Stomach (tissue), 9 donors: Measurements from ENCODE around the gene RASSF3. TPM values are rescaled to one million over a fixed set of nuclear protein-coding genes. Genes with fewer than 3 reads are reported as not detected.

ENCODE experiments used
- DNase-seq, 2 donors: peaks; one replicate each; pipeline versions ENCODE4 v3.0.0 to v3.0.0-alpha.2; 2013 to 2019
- H3K27ac ChIP-seq, 5 donors: fragments of 200-600 bp in 4 of 5; sonication (generic) in 4 of 5; one replicate each; pipeline ENCODE4 v1.5.1; 2013 to 2019; ENCODE audit warnings: mild to moderate bottlenecking in 1 of 5, moderate library complexity in 1 of 5
- H3K27me3 ChIP-seq, 3 donors: fragments of 200-600 bp; sonication (generic); one replicate each; pipeline ENCODE4 v1.5.1; 2017 to 2019; ENCODE audit warnings: mixed run types in 1 of 3
- H3K36me3 ChIP-seq, 4 donors: fragments of 200-600 bp; sonication (generic); 1 replicate in 3 of 4; 2 replicates in 1 of 4; pipeline ENCODE4 v1.5.1; 2016 to 2019
- H3K4me1 ChIP-seq, 4 donors: fragments of 200-600 bp; sonication (generic); one replicate each; pipeline ENCODE4 v1.5.1; 2016 to 2019
- H3K4me3 ChIP-seq, 4 donors: fragments of 200-600 bp; sonication (generic) in 3 of 4; one replicate each; pipeline ENCODE4 v1.5.1; 2016 to 2019; ENCODE audit warnings: mild to moderate bottlenecking in 1 of 4
- H3K9me3 ChIP-seq, 4 donors: fragments of 200-600 bp; sonication (generic); one replicate each; pipeline ENCODE4 v1.5.1; 2016 to 2019
- EP300 ChIP-seq: sonication (generic); formaldehyde crosslinking; IDR thresholded peaks from one replicate; pipeline ENCODE4 v1.6.1; 2017; ENCODE audit warnings: antibody characterized with exemption
- POLR2A ChIP-seq, 4 donors: fragments of 450-650 bp; IDR thresholded peaks; one replicate each; pipeline ENCODE4 v1.6.1; 2016; ENCODE audit warnings: antibody characterized with exemption in 4 of 4, control low read depth in 2 of 4, mild to moderate bottlenecking in 1 of 4, moderate library complexity in 1 of 4
- POLR2AphosphoS5 ChIP-seq, 3 donors: sonication (generic); formaldehyde crosslinking; IDR thresholded peaks; one replicate each; pipeline ENCODE4 v1.6.1; 2016; ENCODE audit warnings: antibody characterized with exemption in 3 of 3
- WGBS, 5 donors: extraction: QIAGEN DNeasy Blood & Tissue Kit in 3 of 5; methylation state at CpG; one replicate each; pipeline versions ENCODE4 v1.1.5 to v1.1.7; 2013 to 2018; 5-methylcytosine and 5-hydroxymethylcytosine counted together
- intact Hi-C: fragments of 100-400 bp; cut with DNase I; formaldehyde crosslinking; loops from one replicate; pipeline ENCODE4 v1.15.1; 2023; ENCODE audit warnings: low total_unique reads
- polyA plus RNA-seq, 3 donors: library from polyadenylated mRNA; stranded (reverse); fragments of 200-250 nt; gene quantifications; one replicate each; pipeline ENCODE4 v1.2.3, GENCODE V29; 2013
- total RNA-seq, 5 donors: library from RNA; depleted of rRNA; stranded (reverse); fragments of >200 nt; gene quantifications; one replicate each; pipeline versions ENCODE4 v1.1.0 to v1.2.3, GENCODE V29; 2014 to 2016
- TF ChIP-seq, protein P1 (sequence below), 7 experiments: fragments of 450-650 bp in 4 of 7; fragments of 200-600 bp in 3 of 7; sonication (generic) in 3 of 7; IDR thresholded peaks; one replicate each; pipeline ENCODE4 v1.5.1; 2016 to 2019; ENCODE audit warnings: antibody characterized with exemption in 7 of 7, control low read depth in 2 of 7, mild to moderate bottlenecking in 1 of 7
- donor health status: healthy with polysubstance abuse.
- donor health status: Bipolar disorder and iron deficiency.
- donor health status: healthy.

RASSF3 gene
- total and polyA plus RNA-seq, 8 donors = 29.3 to 109 (median 54.8) TPM

DNA sequence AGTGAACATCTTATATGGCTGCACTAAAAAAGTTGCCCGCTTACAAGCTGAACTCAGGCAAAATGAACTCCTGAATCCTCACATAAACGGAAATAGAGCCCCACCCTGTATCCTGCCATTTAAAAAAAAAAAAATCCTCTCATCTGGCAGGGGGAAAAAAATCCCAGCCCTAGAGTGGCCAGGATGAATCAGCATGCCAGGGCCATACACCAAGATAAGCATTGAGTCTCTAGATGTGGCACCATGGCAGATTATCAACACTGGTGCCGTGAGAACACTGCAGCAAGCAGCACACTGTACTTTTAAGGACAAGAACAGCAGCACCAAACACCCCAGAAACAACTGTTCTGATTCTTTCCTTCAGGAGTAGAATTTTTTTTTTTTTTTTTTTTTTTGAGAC, 65.5 kb downstream of the RASSF3 start:
- intact Hi-C loops = loop anchor here (10.0 kb wide), 1 partner anchor 61 kb away; the partner anchor contains the start of gene RASSF3
- no peak overlapping the region for H3K4me3 ChIP-seq
- peak overlapping the region; percentile 70 to 91 (median 86) for H3K27ac ChIP-seq
- no peaks in the 10 kb centered on the region for H3K9me3 ChIP-seq
- WGBS, 5 donors = 32 to 43% (median 39%) methylated on average over 3 of the region's 3 CpGs
- DNase-seq = peak; percentile 63 to 73
- peaks cover 64 to 100% (median 87%) of the 10 kb centered on the region in 4 donors for H3K4me1 ChIP-seq
- H3K36me3 ChIP-seq = no peaks in the 10 kb centered on the region
- no peaks in the 10 kb centered on the region for H3K27me3 ChIP-seq
- no peak for TF ChIP-seq POLR2A (IDR thresholded peaks at IDR 0.05)
- peak; percentile 75 to 81 (median 77) for TF ChIP-seq POLR2AphosphoS5 (IDR thresholded peaks at IDR 0.05)
- TF ChIP-seq EP300 = peak; percentile 27
- TF ChIP-seq, protein P1, sequence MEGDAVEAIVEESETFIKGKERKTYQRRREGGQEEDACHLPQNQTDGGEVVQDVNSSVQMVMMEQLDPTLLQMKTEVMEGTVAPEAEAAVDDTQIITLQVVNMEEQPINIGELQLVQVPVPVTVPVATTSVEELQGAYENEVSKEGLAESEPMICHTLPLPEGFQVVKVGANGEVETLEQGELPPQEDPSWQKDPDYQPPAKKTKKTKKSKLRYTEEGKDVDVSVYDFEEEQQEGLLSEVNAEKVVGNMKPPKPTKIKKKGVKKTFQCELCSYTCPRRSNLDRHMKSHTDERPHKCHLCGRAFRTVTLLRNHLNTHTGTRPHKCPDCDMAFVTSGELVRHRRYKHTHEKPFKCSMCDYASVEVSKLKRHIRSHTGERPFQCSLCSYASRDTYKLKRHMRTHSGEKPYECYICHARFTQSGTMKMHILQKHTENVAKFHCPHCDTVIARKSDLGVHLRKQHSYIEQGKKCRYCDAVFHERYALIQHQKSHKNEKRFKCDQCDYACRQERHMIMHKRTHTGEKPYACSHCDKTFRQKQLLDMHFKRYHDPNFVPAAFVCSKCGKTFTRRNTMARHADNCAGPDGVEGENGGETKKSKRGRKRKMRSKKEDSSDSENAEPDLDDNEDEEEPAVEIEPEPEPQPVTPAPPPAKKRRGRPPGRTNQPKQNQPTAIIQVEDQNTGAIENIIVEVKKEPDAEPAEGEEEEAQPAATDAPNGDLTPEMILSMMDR (IDR thresholded peaks at IDR 0.05) = no peak

DNA sequence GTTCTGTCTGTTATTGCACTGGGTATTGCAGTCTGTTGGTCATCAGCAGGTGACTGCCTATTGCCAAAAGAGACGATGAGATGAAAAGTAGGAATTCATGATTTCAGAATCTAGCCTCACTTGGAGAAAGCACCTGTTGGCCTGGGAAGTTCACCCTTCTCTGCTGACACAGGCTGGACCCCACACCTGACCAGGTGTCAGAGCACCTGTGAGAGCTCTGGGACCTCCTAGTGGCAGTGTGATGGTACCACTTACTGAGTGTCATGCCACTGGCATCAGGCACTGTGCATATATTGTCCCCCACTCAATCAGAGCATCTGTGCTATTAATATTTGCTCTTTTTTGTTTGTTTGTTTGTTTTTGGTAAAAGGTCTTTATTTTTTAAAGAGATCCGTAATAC, 68.0 kb downstream of the RASSF3 start:
- 49 to 73% (median 64%) methylated on average over 2 of the region's 2 CpGs for WGBS, 5 donors
- no peaks in the 10 kb centered on the region for H3K36me3 ChIP-seq
- H3K4me3 ChIP-seq = no peak overlapping the region
- H3K27ac ChIP-seq = peak overlapping the region in 4 of 5 donors; percentile 82 to 91 (median 88)
- peaks cover 48 to 100% (median 85%) of the 10 kb centered on the region in 4 donors for H3K4me1 ChIP-seq
- peak in 1 of 2 donors; percentile 50 for DNase-seq
- no peaks in the 10 kb centered on the region for H3K27me3 ChIP-seq
- no peaks in the 10 kb centered on the region for H3K9me3 ChIP-seq
- intact Hi-C loops = loop anchor here (10.0 kb wide), 1 partner anchor 63 kb away; the partner anchor contains the start of gene RASSF3
- no peak for TF ChIP-seq POLR2AphosphoS5 (IDR thresholded peaks at IDR 0.05)
- TF ChIP-seq POLR2A (IDR thresholded peaks at IDR 0.05) = no peak
- TF ChIP-seq, protein P1 (IDR thresholded peaks at IDR 0.05) = no peak
- TF ChIP-seq EP300 = no peak

DNA sequence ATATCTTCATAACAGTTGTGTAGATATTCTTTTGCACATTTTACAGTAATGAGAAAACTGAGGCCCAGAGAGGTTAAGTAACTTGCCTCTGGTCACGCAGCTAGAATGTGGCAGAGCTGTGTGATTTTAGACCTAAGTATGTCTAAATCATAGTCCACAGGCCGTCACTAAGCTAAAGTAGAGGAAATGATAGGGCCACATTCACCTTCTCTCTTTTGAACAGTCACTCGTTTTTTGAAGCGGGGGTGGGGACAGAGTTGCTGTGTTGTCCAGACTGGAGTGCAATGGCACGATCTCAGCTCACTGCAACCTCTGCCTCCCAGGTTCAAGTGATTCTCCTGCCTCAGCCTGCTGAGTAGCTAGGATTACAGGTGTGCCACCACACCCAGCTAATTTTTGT, 68.5 kb downstream of the RASSF3 start:
- no peaks in the 10 kb centered on the region for H3K36me3 ChIP-seq
- H3K4me3 ChIP-seq = no peak overlapping the region
- no peaks in the 10 kb centered on the region for H3K9me3 ChIP-seq
- peak overlapping the region; percentile 43 to 91 (median 86) for H3K27ac ChIP-seq
- no peaks in the 10 kb centered on the region for H3K27me3 ChIP-seq
- DNase-seq = no peak
- peaks cover 46 to 100% (median 85%) of the 10 kb centered on the region in 4 donors for H3K4me1 ChIP-seq
- 73 to 85% (median 79%) methylated on average over 5 of the region's 5 CpGs for WGBS, 5 donors
- TF ChIP-seq EP300 = no peak
- intact Hi-C loops = loop anchor here (10.0 kb wide), 1 partner anchor 64 kb away; the partner anchor contains the start of gene RASSF3

DNA sequence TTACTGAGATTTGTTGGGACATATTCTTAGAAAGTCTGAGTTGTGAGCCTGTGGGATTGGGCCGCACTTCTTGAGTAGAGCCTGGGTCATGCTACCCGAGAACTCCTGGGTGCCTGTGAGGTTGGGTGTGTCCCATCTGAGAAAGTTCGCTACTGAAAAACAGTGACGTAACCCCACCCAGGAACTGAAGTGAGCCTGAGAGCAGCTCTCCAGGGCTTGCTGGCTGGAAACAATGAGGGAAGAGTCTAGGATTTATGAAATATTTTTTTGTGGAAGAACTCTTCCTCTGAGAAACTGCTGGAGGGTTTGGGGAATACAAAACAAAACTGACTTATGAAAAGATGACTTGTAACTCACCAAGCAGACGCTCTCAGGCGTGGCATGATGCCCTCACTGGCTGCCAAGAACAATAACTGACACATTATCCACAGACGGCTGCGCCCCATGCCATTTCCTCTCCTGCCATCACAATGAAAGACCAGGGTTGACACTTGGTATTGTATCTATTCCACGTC, 69.2 kb downstream of the RASSF3 start:
- Histone ChIP-seq H3K27ac (peak overlapping the region; percentile 81 to 91 (median 86)), H3K27me3 (no peaks in the 10 kb centered on the region), H3K9me3 (no peaks in the 10 kb centered on the region), H3K4me1 (peaks cover 39 to 100% (median 83%) of the 10 kb centered on the region in 4 donors), H3K4me3 (peak overlapping the region in 1 of 4 donors; percentile 17), H3K36me3 (no peaks in the 10 kb centered on the region)
- intact Hi-C loops = loop anchor here (10.0 kb wide), 1 partner anchor 65 kb away; the partner anchor contains the start of gene RASSF3
- WGBS, 5 donors = 12 to 34% (median 24%) methylated on average over 9 of the region's 9 CpGs
- peak; percentile 71 to 89 for DNase-seq
- peak in 2 of 3 donors; percentile 3 to 51 for TF ChIP-seq POLR2AphosphoS5 (IDR thresholded peaks at IDR 0.05)
- TF ChIP-seq POLR2A (IDR thresholded peaks at IDR 0.05) = no peak

- Histone ChIP-seq H3K36me3 (peaks cover 2 to 6% (median 3%) of the 10 kb centered on the region in 4 donors), H3K9me3 (no peaks in the 10 kb centered on the region), H3K4me3 (peak overlapping the region in 1 of 4 donors; percentile 17), H3K27me3 (no peaks in the 10 kb centered on the region), H3K4me1 (peaks cover 32 to 99% (median 79%) of the 10 kb centered on the region in 4 donors), H3K27ac (peak overlapping the region; percentile 81 to 91 (median 86))
- DNase-seq = no peak
- intact Hi-C loops = no loop called here
- no peak for TF ChIP-seq POLR2AphosphoS5 (IDR thresholded peaks at IDR 0.05)
- no peak for TF ChIP-seq EP300
- TF ChIP-seq, protein P1 (IDR thresholded peaks at IDR 0.05) = no peak
- TF ChIP-seq POLR2A (IDR thresholded peaks at IDR 0.05) = no peak
- WGBS, 5 donors = 25 to 48% (median 37%) methylated on average over 4 of the region's 4 CpGs
Observed at GRCh38 chr12:64680235-64680634, 69.9 kb downstream of the RASSF3 start.
